Coronary artery (tissue), 2 donors: ENCODE measurements around the gene ACOXL.

ENCODE experiments used
- DNase-seq: peaks from one replicate; pipeline ENCODE4 v3.0.0-alpha.2; 2017; ENCODE audit warnings: low spot score
- H3K27ac ChIP-seq, 2 donors: fragments of 200-600 bp; sonication (generic); one replicate each; pipeline ENCODE4 v1.5.1; 2016 to 2019
- H3K4me3 ChIP-seq: fragments of 200-600 bp; sonication (generic); 2 replicates; pipeline ENCODE4 v1.5.1; 2016; ENCODE audit warnings: mild to moderate bottlenecking, moderate library complexity
- CTCF ChIP-seq: fragments of 200-600 bp; sonication (generic); IDR thresholded peaks from one replicate; pipeline ENCODE4 v1.5.1; 2019; ENCODE audit warnings: antibody characterized with exemption

ACOXL gene

DNA sequence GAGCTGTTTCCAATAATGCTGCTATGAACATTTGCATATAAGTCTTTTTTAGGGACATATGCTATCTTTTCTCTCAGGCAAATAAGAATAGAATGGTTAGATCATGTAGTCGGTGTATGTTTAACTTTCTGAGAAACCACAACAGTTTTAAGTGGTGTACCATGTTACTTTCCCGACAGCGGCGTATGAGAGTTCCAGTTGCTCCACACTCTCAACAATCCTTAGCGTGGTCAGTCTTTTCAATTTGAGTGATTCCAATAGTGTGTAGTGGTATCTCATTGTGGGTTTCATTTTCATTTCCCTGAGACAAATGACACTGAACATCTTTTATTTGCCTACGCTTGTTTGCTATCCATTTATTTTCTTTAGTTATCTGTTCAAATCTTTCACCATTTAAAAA, 149.5 kb downstream of the ACOXL start:
- TF ChIP-seq CTCF: no peak
- no peak overlapping the region for H3K27ac ChIP-seq
- DNase-seq: no peak
- H3K4me3 ChIP-seq: no peak overlapping the region

GRCh38 chr2:110883406-110883805, 151.0 kb downstream of the ACOXL start:
- no peak overlapping the region for H3K27ac ChIP-seq
- DNase-seq: no peak

GRCh38 chr2:110885256-110885655, 152.9 kb downstream of the ACOXL start:
- no peak overlapping the region for H3K27ac ChIP-seq
- no peak for TF ChIP-seq CTCF
- DNase-seq: no peak
- H3K4me3 ChIP-seq: no peak overlapping the region

More at GRCh38 chr2:110883406-110883805, 151.0 kb downstream of the ACOXL start:
- no peak for TF ChIP-seq CTCF
- H3K4me3 ChIP-seq: no peak overlapping the region

DNA sequence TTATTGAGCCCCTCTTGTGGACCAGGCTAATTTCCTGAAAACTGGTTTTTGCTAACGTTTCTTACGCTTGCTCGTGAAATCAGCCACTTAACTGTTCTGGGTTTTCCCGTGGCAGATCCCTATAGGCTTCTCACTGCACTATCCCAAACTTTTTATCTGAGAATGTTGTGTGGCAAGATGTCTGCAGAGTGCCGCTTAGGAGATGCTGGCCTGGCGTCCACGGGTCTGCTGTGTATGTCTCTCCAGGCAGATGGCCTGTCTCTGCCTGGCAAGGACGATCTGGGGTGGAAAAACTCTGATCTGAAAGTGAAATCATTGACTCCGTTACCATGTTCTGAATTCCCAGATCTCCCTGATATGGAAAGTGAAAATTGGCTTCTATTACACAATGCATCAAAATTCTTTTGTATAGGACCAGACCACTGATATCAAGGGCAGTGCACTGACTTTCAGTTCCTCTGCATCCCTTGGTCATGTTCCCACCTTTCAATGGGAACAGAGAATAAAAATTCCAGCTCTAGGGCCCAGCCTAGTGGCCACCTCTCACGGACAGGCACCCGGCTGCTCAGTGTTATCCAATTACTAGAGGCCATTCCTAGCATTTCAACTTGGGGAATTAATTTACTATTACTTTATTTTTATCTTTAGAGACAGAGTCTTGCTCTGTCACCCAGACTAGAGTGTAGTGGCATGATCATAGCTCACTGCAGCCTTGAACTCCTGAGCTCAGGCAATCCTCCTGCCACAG, 154.6 kb downstream of the ACOXL start:
- Histone ChIP-seq H3K27ac (no peak overlapping the region), H3K4me3 (no peak overlapping the region)
- TF ChIP-seq CTCF: no peak
- no peak for DNase-seq

DNA sequence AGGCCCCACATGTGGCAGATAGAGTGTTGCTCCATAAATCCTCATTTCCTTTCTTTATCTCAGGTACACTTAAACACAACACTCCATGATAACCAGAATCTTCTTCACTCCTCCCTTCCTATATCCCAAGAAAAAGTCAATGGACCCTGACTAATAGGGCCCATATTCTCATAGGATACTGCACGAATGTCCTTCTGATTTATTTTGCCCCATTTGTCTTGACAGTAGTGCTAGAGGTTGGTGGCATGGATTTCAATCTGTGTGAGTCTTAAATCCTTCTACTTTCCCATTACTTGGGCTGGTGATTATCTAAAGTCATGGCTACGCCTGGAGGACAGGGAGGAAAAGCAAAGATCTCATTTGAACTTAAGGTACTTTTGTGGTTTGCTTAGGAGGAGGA, 156.0 kb downstream of the ACOXL start:
- Histone ChIP-seq H3K4me3 (no peak overlapping the region), H3K27ac (no peak overlapping the region)
- no peak for TF ChIP-seq CTCF
- no peak for DNase-seq

DNA sequence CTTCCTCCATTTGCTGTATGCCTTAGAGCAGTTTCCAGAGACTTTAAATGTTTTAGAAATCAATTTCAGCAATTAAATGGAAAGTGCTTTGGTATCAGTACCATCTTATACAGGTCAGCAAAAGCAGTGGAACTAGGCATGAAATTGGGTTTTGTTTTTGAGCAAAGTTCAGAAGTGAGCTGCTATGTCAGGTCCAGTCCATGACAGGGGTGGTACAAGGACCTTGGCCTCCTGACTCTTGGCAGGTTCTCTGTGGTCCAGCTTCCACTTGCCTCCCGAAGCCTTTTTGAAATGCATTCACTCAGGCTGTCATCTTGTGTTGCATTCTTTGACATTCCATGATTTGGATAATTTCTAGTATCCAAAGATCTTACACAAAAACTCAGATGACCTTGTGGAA, 159.3 kb downstream of the ACOXL start:
- no peak for TF ChIP-seq CTCF
- no peak for DNase-seq
- no peak overlapping the region for H3K4me3 ChIP-seq
- H3K27ac ChIP-seq: no peak overlapping the region

DNA sequence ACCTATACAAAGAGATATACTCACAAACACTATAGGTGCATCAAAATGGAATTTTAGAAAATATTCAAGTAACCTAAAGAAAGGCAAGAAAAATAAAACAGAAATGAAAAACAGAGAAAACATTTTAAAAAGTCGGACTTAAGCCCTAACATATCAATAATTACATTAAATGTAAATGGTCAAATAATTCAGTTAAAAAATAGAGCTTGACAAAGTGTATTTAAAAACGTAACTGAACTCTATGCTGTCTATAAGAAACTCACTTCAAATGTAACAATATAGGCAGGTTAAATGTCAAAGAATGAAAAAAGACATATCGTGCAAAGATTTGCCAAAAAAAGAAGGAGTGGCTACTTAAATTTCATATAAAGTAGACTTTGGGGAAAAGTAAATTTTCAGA, 163.9 kb downstream of the ACOXL start:
- no peak overlapping the region for H3K4me3 ChIP-seq
- no peak overlapping the region for H3K27ac ChIP-seq
- DNase-seq: no peak
- no peak for TF ChIP-seq CTCF
